Skeletal muscle tissue (tissue), 4 donors: Measurements from ENCODE around the gene EPHB2. TPM values are rescaled to one million over a fixed set of nuclear protein-coding genes. Genes with fewer than 3 reads are reported as not detected.

ENCODE experiments used
- H3K27ac ChIP-seq: one replicate; pipeline ENCODE4 v1.7.0; 2013; ENCODE audit warnings: mild to moderate bottlenecking, low read depth, low read length, inconsistent platforms
- H3K27me3 ChIP-seq, 3 donors: one replicate each; pipeline ENCODE4 v1.7.0; 2013; ENCODE audit warnings: low read length in 3 of 3; ENCODE audit not compliant: control insufficient read depth in 3 of 3, insufficient read depth in 3 of 3
- H3K36me3 ChIP-seq, 3 donors: one replicate each; pipeline ENCODE4 v1.7.0; 2013; ENCODE audit warnings: low read length in 3 of 3; ENCODE audit not compliant: control insufficient read depth in 3 of 3, insufficient read depth in 3 of 3
- H3K4me1 ChIP-seq, 3 donors: one replicate each; pipeline ENCODE4 v1.7.0; 2013; ENCODE audit warnings: low read length in 3 of 3, mild to moderate bottlenecking in 3 of 3; ENCODE audit not compliant: control insufficient read depth in 3 of 3, insufficient read depth in 3 of 3
- H3K4me3 ChIP-seq, 3 donors: one replicate each; pipeline ENCODE4 v1.7.0; 2013; ENCODE audit warnings: low read length in 3 of 3
- H3K9ac ChIP-seq, 3 donors: one replicate each; pipeline ENCODE4 v1.7.0; 2013; ENCODE audit warnings: low read length in 3 of 3, mild to moderate bottlenecking in 3 of 3, moderate library complexity in 2 of 3, low read depth in 1 of 3
- H3K9me3 ChIP-seq, 3 donors: one replicate each; pipeline ENCODE4 v1.7.0; 2013; ENCODE audit warnings: low read length in 3 of 3; ENCODE audit not compliant: control insufficient read depth in 3 of 3
- total RNA-seq: library from RNA; depleted of rRNA; stranded (reverse); fragments of >200 nt; gene quantifications from one replicate; pipeline ENCODE4 v1.2.3, GENCODE V29; 2014
- donor health status: Osteomylitis.

EPHB2 gene
- total RNA-seq, 1 donor from 2014 or later, result 13.0 TPM

DNA sequence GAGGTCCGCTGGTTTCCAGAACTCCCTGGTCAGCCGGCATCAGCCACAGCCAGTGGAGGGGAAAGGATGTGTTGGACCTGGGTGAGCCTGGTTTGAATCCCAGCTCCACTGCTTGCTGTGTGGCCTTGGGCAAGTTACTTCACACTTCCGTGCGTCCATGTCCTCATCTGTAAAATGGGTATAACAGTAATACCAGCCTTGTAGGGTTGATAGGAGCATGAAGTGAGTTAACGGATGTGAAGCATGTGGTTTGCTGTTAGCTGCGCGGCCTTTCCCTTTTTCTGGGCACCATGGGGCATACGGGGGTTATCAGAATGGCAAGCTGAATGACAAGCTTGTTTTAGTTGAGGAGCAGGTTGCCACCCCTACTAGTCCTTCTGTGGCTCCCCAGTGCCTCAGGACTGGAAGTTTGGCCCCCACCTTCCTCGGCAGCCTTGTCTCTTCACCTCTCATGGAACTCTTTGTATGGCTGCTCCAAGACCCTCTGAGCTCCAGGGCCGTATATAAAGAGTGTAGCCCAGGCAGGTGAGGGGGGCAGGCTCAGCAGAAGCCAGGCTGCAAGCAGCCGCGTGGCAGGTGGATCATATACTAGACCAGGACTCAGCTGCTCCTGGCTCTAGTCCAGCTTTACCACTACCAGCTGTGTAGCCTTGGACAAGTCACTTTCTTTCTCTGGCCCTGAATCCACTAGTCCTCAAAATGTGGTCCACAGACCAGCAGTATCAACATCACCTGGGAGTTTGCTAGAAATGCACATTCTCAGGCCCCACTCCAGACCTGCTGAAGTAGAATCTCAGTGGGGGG, 166.7 kb downstream of the EPHB2 start:
- Histone ChIP-seq H3K27ac (no peak overlapping the region), H3K9ac (no peak overlapping the region), H3K27me3 (peaks cover 2 to 49% (median 28%) of the 10 kb centered on the region in 3 donors), H3K4me3 (no peak overlapping the region), H3K36me3 (no peaks in the 10 kb centered on the region), H3K9me3 (peaks cover 0 to 3% (median 0%) of the 10 kb centered on the region in 3 donors), H3K4me1 (no peaks in the 10 kb centered on the region)

DNA sequence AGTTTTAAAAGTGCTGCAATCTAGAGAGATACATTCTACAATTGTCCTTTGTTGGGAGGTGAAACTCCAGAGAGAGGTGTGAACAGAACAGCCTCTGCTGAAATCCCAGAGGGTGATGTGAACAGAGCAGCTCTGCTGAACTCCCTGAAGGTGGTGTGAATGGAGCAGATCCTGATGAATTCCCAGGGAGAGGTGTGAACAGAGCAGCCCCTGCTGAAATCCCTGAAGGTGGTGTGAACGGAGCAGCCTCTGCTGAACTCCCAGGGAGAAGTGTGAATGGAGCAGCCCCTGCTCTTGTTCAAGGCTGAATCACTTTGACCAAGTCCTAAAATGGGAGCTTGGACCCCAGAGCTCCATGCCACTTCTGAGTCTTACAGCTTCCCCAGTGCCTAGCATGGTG, 167.3 kb downstream of the EPHB2 start:
- H3K4me1 ChIP-seq, result no peaks in the 10 kb centered on the region

DNA sequence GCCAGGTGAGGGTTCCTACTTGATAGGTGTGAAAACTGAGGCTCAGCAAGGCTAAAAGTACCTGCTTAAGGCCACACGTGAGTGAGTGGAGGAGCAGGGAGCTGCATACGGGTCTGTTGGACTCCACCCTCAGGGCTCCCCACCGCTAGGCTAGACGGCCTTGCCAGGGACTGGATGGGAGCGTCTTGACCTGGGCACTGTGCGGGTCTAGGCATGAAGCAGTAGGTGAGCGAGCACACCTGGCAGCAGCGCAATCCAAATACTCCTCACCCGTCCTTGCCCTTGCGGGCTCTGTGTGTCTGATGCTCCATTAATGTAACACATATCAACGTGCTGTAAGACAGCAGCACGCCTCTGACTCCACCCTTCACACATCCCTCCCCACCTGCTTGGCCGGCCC, 168.0 kb downstream of the EPHB2 start:
- Histone ChIP-seq H3K4me3 (no peak overlapping the region), H3K27ac (no peak overlapping the region)

More for the DNA sequence above, 167.3 kb downstream of the EPHB2 start:
- H3K36me3 ChIP-seq, result no peaks in the 10 kb centered on the region
- H3K27ac ChIP-seq, result no peak overlapping the region
- H3K9ac ChIP-seq, result no peak overlapping the region
- no peak overlapping the region for H3K4me3 ChIP-seq
- H3K27me3 ChIP-seq, result peaks cover 2 to 52% (median 28%) of the 10 kb centered on the region in 3 donors
- peaks cover 0 to 3% (median 0%) of the 10 kb centered on the region in 3 donors for H3K9me3 ChIP-seq

DNA sequence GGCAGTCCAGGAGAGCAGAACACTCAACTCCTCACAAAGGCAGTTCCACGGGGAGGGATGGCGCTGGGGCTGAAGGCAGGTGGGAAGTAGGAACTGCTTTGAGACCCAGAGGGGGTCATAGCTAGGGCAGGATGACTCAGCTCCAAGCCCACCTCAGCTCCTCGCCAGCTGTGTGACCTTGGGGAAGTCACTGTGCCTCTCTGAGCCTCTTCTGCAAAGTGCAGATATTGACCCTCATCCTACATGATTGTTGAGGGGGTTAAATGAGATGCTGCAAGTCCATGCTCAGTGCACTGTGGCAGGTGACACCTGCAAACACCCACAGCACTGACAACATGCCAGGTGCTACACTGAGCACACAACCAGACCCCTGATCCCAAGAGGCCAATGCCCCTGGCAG, 168.8 kb downstream of the EPHB2 start:
- Histone ChIP-seq H3K27me3 (peaks cover 2 to 48% (median 31%) of the 10 kb centered on the region in 3 donors), H3K4me1 (no peaks in the 10 kb centered on the region), H3K36me3 (no peaks in the 10 kb centered on the region), H3K4me3 (no peak overlapping the region), H3K9me3 (no peaks in the 10 kb centered on the region), H3K27ac (no peak overlapping the region), H3K9ac (no peak overlapping the region)

More for the DNA sequence above, 168.0 kb downstream of the EPHB2 start:
- H3K9me3 ChIP-seq, result no peaks in the 10 kb centered on the region
- no peak overlapping the region for H3K9ac ChIP-seq
- H3K27me3 ChIP-seq, result peaks cover 2 to 48% (median 31%) of the 10 kb centered on the region in 3 donors
- no peaks in the 10 kb centered on the region for H3K4me1 ChIP-seq
- no peaks in the 10 kb centered on the region for H3K36me3 ChIP-seq

DNA sequence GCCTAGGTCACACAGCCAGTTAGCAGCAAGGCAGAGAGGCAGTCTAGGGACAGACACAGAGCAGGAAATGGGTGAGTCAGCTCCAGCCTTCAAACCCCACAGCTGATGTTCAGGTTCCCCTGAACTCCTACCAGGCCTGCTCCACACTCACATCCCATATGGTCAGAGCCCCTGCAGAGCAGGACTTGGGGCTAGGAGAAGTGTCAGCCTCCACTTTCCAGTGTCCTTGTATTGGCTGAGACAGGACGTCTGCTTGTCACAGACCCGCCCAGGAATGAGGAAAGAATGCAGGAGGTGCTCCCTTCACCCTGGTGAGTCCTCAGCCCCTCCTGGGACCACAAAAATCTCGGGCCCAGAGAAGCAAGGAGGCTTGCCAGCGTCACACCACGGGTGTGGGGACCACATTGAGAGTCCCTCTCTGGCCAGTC, 169.5 kb downstream of the EPHB2 start:
- Histone ChIP-seq H3K27me3 (peaks cover 2 to 48% (median 31%) of the 10 kb centered on the region in 3 donors), H3K4me3 (no peak overlapping the region), H3K9ac (no peak overlapping the region), H3K9me3 (no peaks in the 10 kb centered on the region), H3K4me1 (no peaks in the 10 kb centered on the region), H3K36me3 (no peaks in the 10 kb centered on the region), H3K27ac (no peak overlapping the region)

DNA sequence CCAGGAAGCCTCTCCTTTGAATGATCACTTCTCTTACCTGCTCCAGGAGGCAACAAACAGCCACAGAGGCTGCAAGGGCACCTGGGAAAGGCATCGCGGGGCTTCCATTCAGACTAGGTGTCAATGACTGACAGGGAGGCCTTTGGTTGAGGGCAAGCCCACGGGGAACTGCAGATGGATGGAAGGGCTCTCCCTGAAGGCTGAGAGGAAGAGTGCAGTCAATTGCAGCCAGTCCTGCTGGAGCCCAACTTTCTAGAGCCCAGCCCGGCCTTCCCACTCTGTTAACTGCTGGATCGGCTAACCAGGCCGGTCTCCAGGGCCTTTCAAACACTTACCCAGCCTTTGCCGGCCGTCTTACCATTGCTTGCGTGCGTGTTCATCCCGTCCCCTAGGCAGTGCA, 172.8 kb downstream of the EPHB2 start:
- H3K9ac ChIP-seq, result no peak overlapping the region
- H3K4me3 ChIP-seq, result no peak overlapping the region
- H3K9me3 ChIP-seq, result no peaks in the 10 kb centered on the region
- peaks cover 2 to 25% (median 20%) of the 10 kb centered on the region in 3 donors for H3K27me3 ChIP-seq
- no peaks in the 10 kb centered on the region for H3K4me1 ChIP-seq
- H3K36me3 ChIP-seq, result no peaks in the 10 kb centered on the region
- H3K27ac ChIP-seq, result no peak overlapping the region

DNA sequence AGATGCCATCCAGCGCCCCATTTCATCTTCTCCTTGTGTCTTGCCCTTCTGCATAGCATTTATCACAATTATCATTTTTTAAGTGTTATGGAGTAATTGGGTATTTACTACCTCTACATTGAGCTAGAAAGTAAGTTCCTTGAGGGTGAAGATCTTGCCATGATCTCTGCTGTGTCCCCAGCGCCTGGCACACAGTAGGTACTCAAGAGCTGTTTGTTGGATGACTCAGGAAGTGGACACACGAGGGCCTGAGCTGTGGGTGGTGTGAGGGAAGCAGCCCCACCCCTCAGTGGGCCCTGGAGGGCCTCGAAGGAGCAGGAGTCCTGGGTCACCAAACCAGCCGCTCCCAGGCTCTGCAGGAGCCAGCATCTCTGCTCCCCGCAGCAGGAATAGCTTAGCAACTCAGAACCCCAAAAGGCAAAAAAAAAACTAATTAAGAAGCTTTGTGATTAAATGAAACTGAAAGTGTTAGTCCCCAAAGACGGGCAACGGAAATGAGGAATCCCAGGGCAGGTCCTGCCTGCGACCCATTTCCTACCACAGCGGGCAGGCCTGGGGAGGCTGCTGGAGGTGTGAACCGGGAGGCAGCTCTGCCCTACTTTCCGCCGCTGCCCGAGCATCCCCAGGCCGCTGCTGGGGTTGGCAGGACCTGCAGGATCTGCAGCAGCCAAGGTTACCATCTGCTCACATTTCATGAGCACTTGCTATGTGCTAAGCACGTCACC, 174.3 kb downstream of the EPHB2 start:
- Histone ChIP-seq H3K9me3 (no peaks in the 10 kb centered on the region), H3K36me3 (no peaks in the 10 kb centered on the region), H3K27ac (no peak overlapping the region), H3K4me1 (no peaks in the 10 kb centered on the region), H3K9ac (no peak overlapping the region), H3K27me3 (peaks cover 0 to 16% (median 12%) of the 10 kb centered on the region in 3 donors), H3K4me3 (no peak overlapping the region)

DNA sequence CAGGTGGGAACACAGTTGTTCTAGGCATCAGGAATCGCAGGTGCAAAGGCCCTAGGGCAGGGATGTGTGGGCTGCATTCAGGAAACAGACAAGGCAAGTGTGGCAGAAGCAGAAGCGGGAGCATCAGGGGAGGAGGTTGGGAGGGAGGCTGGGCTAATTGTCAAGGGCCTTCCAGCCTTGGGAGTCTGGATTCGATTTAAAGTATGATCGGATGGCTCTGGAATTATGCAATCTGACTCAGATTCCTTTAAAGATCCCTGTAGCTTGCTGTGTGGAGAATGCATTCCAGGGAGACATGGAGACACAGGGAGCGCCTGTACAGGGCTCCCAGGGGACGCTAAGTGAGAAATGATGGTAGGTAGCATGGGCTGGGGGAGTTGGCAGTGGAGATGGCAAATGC, 175.6 kb downstream of the EPHB2 start:
- Histone ChIP-seq H3K27me3 (peaks cover 0 to 19% (median 9%) of the 10 kb centered on the region in 3 donors), H3K4me1 (no peaks in the 10 kb centered on the region), H3K4me3 (no peak overlapping the region)

DNA sequence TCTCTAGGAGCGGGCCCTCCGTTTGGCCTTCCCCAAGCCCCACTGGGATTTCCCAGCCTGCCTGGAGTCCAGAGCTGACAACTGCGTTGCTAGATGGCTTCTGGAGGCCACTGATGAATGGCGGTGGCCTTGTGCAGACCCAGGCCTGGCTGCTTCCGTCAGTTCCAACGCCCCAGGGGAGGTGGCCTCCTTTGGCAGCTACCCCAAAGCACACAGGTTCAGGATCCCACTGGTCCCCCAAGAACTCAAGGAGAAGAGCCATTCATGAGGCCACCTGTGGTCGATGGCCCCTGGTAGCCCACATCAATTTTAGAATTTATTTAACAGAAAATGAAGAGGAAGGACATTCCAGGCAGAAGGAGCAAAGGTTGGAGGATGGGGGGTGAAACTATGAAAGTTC, 176.9 kb downstream of the EPHB2 start:
- Histone ChIP-seq H3K9ac (no peak overlapping the region), H3K4me3 (no peak overlapping the region), H3K36me3 (no peaks in the 10 kb centered on the region), H3K4me1 (no peaks in the 10 kb centered on the region), H3K27ac (no peak overlapping the region), H3K27me3 (peaks cover 0 to 13% (median 6%) of the 10 kb centered on the region in 3 donors), H3K9me3 (no peaks in the 10 kb centered on the region)

More for the DNA sequence above, 175.6 kb downstream of the EPHB2 start:
- Histone ChIP-seq H3K9ac (no peak overlapping the region), H3K27ac (no peak overlapping the region), H3K9me3 (no peaks in the 10 kb centered on the region), H3K36me3 (no peaks in the 10 kb centered on the region)
